HEK293 (cell line): ENCODE results near the gene SURF2.

Source experiments
- CTCF ChIA-PET: fragments of 350-600 bp; formaldehyde crosslinking; extraction: SDS; loops from one replicate; lab custom pipeline; 2021; ENCODE audit warnings: antibody characterized with exemption; lab: Yijun Ruan, JAX
- POLR2A ChIA-PET: fragments of 300-600 bp; formaldehyde crosslinking; extraction: SDS; loops from one replicate; lab custom pipeline; 2020; ENCODE audit warnings: antibody characterized with exemption, inconsistent platforms; lab: Yijun Ruan, JAX
- H3K27ac ChIP-seq: fragments of 200-500 bp; sonication (Bioruptor generic); 2 replicates; pipeline ENCODE4 v1.5.1; 2014; ENCODE audit warnings: low read depth, low read length, control low read depth, inconsistent platforms; ENCODE audit errors: extremely low read depth
- H3K36me3 ChIP-seq, 2 experiments: fragments of 200-500 bp in 1 of 2; sonication (Bioruptor generic) in 1 of 2; 1 replicate in 1 of 2; 2 replicates in 1 of 2; pipeline ENCODE4 v1.5.1; 2014 to 2017; ENCODE audit warnings: inconsistent platforms in 2 of 2, low read length in 2 of 2; ENCODE audit not compliant: control insufficient read depth in 2 of 2, insufficient read depth in 1 of 2
- H3K4me1 ChIP-seq: fragments of 200-500 bp; sonication (Bioruptor generic); 2 replicates; pipeline ENCODE4 v1.5.1; 2014; ENCODE audit warnings: mild to moderate bottlenecking, low read length, inconsistent platforms; ENCODE audit not compliant: control insufficient read depth, insufficient read depth
- H3K4me3 ChIP-seq: 2 replicates; pipeline ENCODE4 v1.5.1; 2011; ENCODE audit warnings: low read depth, mild to moderate bottlenecking, control low read depth, low read length, moderate library complexity
- H3K9me3 ChIP-seq: fragments of 200-500 bp; sonication (Bioruptor generic); 2 replicates; pipeline ENCODE4 v1.5.1; 2014; ENCODE audit warnings: low read depth, low read length, inconsistent platforms; ENCODE audit not compliant: control insufficient read depth, insufficient read depth
- HOXA7 ChIP-seq: sonication (generic); formaldehyde crosslinking; IDR thresholded peaks from 2 replicates; pipeline ENCODE4 v1.8.1; 2022; ENCODE audit warnings: missing genetic modification reagents, borderline replicate concordance
- WT1 ChIP-seq: fragments of 450-650 bp; formaldehyde crosslinking; IDR thresholded peaks from 2 replicates; pipeline ENCODE4 v1.5.1; 2016; ENCODE audit warnings: missing biosample characterization, missing genetic modification characterization
- ZBTB17 ChIP-seq: fragments of 450-650 bp; formaldehyde crosslinking; IDR thresholded peaks from 2 replicates; pipeline ENCODE4 v1.5.1; 2016; ENCODE audit warnings: missing biosample characterization, missing genetic modification characterization
- ZFP37 ChIP-seq: fragments of 450-650 bp; formaldehyde crosslinking; IDR thresholded peaks from 2 replicates; pipeline ENCODE4 v1.5.1; 2016; ENCODE audit warnings: missing biosample characterization, missing genetic modification characterization
- ZIC2 ChIP-seq: fragments of 450-650 bp; formaldehyde crosslinking; IDR thresholded peaks from 2 replicates; pipeline ENCODE4 v1.5.1; 2016; ENCODE audit warnings: missing biosample characterization, missing genetic modification characterization
- ZNF10 ChIP-seq: fragments of 450-650 bp; formaldehyde crosslinking; IDR thresholded peaks from 2 replicates; pipeline ENCODE4 v1.5.1; 2017; ENCODE audit warnings: missing biosample characterization, missing genetic modification characterization
- ZNF121 ChIP-seq: fragments of 450-650 bp; formaldehyde crosslinking; IDR thresholded peaks from 2 replicates; pipeline ENCODE4 v1.5.1; 2016; ENCODE audit warnings: missing biosample characterization, missing genetic modification characterization
- ZNF654 ChIP-seq: fragments of 450-650 bp; formaldehyde crosslinking; IDR thresholded peaks from 2 replicates; pipeline ENCODE4 v1.5.1; 2016; ENCODE audit warnings: low read depth, missing biosample characterization, missing genetic modification characterization
- TF ChIP-seq, protein P1 (sequence below): fragments of 450-650 bp; formaldehyde crosslinking; conservative IDR thresholded peaks from 2 replicates; pipeline ENCODE4 v1.5.1; 2016; ENCODE audit warnings: low read depth, missing biosample characterization, missing genetic modification characterization
- TF ChIP-seq, protein P2 (sequence below): fragments of 450-650 bp; formaldehyde crosslinking; IDR thresholded peaks from 2 replicates; pipeline ENCODE4 v1.5.1; 2016; ENCODE audit warnings: missing biosample characterization, missing genetic modification characterization
- TF ChIP-seq, protein P3 (sequence below): fragments of 450-650 bp; formaldehyde crosslinking; IDR thresholded peaks from 2 replicates; pipeline ENCODE4 v1.5.1; 2017; ENCODE audit warnings: missing biosample characterization, missing genetic modification characterization
- TF ChIP-seq, protein P4 (sequence below): fragments of 450-650 bp; formaldehyde crosslinking; IDR thresholded peaks from 2 replicates; pipeline ENCODE4 v1.5.1; 2016; ENCODE audit warnings: missing biosample characterization, missing genetic modification characterization
- TF ChIP-seq, protein P5 (sequence below): fragments of 450-650 bp; formaldehyde crosslinking; IDR thresholded peaks from 2 replicates; pipeline ENCODE4 v1.5.1; 2016; ENCODE audit warnings: missing biosample characterization, missing genetic modification characterization
- TF ChIP-seq, protein P6 (sequence below): fragments of 450-650 bp; formaldehyde crosslinking; IDR thresholded peaks from 2 replicates; pipeline ENCODE4 v1.5.1; 2016; ENCODE audit warnings: missing biosample characterization, missing genetic modification characterization

The SURF2 gene

DNA sequence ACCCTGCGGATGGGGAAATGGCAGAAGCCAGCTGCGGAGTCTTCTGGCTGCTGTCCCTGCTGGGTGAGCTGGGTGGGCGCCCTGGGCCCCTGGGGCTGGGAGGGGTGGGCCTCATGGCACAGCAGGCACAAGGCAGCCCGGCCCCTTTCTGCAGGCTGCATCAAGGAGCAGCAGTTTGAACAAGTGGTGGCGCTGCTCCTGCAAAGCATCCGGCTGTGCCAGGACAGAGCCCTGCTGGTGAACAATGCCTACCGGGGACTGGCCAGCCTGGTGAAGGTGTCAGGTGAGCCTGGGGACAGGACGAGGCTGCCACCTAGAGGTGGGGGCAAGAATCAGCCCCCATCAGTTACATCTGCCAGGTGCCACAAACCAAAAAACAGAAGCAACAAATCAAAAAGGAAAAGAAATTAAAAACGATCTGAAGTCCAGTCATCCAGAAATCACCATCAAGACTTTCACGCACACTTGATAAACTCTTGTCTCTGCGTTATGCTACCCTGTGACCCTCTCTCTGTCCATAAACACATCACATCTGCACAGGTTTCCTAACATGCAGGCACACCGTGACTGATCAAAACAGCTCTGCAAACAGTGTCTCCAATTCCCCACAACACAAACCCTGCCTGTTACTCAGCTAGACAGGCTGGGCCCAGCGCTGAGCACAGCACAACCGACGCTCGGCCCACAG, 47.6 kb downstream of the SURF2 start:
- Histone ChIP-seq H3K36me3 (peaks cover 5 to 68% of the 10 kb centered on the region in 2 experiments; a peak in 2 of 3 replicates), H3K27ac (no peak overlapping the region), H3K4me1 (no peaks in the 10 kb centered on the region), H3K4me3 (no peak overlapping the region), H3K9me3 (no peaks in the 10 kb centered on the region)
- POLR2A ChIA-PET: interaction anchor here (1.0 to 1.3 kb wide), 3 partner anchors 27 to 56 kb away, joined by 3 read pairs; partner anchors contain the start of genes MED22 and RPL7A
- CTCF ChIA-PET: interaction anchor here (0.5 to 4.8 kb wide), 19 partner anchors 8 to 486 kb away, joined by 3 to 24 read pairs (median 3); no protein-coding TSS in a partner anchor
- TF ChIP-seq, protein P1, sequence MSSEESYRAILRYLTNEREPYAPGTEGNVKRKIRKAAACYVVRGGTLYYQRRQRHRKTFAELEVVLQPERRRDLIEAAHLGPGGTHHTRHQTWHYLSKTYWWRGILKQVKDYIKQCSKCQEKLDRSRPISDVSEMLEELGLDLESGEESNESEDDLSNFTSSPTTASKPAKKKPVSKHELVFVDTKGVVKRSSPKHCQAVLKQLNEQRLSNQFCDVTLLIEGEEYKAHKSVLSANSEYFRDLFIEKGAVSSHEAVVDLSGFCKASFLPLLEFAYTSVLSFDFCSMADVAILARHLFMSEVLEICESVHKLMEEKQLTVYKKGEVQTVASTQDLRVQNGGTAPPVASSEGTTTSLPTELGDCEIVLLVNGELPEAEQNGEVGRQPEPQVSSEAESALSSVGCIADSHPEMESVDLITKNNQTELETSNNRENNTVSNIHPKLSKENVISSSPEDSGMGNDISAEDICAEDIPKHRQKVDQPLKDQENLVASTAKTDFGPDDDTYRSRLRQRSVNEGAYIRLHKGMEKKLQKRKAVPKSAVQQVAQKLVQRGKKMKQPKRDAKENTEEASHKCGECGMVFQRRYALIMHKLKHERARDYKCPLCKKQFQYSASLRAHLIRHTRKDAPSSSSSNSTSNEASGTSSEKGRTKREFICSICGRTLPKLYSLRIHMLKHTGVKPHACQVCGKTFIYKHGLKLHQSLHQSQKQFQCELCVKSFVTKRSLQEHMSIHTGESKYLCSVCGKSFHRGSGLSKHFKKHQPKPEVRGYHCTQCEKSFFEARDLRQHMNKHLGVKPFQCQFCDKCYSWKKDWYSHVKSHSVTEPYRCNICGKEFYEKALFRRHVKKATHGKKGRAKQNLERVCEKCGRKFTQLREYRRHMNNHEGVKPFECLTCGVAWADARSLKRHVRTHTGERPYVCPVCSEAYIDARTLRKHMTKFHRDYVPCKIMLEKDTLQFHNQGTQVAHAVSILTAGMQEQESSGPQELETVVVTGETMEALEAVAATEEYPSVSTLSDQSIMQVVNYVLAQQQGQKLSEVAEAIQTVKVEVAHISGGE: no peak
- no peak for TF ChIP-seq ZFP37 (tag by site-specific recombination)
- peak; percentile 45; the same call in 1 of the 2 replicates for TF ChIP-seq ZIC2
- TF ChIP-seq ZNF10 (tag by site-specific recombination): peak; percentile 78
- peak; percentile 55 for TF ChIP-seq ZNF654 (tag by site-specific recombination)
- TF ChIP-seq, protein P2, sequence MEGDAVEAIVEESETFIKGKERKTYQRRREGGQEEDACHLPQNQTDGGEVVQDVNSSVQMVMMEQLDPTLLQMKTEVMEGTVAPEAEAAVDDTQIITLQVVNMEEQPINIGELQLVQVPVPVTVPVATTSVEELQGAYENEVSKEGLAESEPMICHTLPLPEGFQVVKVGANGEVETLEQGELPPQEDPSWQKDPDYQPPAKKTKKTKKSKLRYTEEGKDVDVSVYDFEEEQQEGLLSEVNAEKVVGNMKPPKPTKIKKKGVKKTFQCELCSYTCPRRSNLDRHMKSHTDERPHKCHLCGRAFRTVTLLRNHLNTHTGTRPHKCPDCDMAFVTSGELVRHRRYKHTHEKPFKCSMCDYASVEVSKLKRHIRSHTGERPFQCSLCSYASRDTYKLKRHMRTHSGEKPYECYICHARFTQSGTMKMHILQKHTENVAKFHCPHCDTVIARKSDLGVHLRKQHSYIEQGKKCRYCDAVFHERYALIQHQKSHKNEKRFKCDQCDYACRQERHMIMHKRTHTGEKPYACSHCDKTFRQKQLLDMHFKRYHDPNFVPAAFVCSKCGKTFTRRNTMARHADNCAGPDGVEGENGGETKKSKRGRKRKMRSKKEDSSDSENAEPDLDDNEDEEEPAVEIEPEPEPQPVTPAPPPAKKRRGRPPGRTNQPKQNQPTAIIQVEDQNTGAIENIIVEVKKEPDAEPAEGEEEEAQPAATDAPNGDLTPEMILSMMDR (tag by site-specific recombination): peak; percentile 86
- TF ChIP-seq WT1: no peak

DNA sequence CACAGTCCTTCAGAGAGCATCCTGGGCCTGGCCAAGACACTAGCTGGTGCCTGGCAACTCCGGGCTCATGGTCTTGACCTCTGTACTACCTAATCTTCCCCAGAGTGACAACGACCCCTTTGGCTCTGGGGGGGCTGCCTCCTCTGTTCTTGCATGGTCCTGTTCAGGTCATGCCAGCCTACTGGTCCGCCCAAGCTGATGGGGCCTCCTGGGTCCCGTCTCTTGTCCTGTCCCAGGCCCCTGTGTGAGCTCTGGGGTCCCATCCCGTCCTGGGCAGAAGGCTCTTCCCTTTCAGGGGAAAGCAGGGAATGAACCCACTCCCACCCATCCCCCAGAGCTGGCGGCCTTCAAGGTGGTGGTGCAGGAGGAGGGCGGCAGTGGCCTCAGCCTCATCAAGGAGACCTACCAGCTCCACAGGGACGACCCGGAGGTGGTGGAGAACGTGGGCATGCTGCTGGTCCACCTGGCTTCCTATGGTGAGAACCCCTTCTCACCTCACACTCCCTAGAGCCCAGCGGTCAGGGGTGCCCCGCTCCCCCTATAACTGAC, 48.2 kb downstream of the SURF2 start:
- H3K36me3 ChIP-seq: peaks cover 5 to 74% of the 10 kb centered on the region in 2 experiments; a peak in 2 of 3 replicates

More for the DNA sequence above, 48.2 kb downstream of the SURF2 start:
- CTCF ChIA-PET: interaction anchor here (0.6 to 4.8 kb wide), 16 partner anchors 9 to 487 kb away, joined by 3 to 24 read pairs (median 4); no protein-coding TSS in a partner anchor
- Histone ChIP-seq H3K4me1 (no peaks in the 10 kb centered on the region), H3K27ac (no peak overlapping the region), H3K4me3 (no peak overlapping the region), H3K9me3 (no peaks in the 10 kb centered on the region)
- POLR2A ChIA-PET: interaction anchor here (1.0 to 1.3 kb wide), 3 partner anchors 27 to 57 kb away, joined by 3 read pairs; partner anchors contain the start of genes MED22 and RPL7A
- TF ChIP-seq ZBTB17 (tag by site-specific recombination) (no peak), ZNF121 (tag by site-specific recombination) (no peak), HOXA7 (no peak)
- TF ChIP-seq, protein P3, sequence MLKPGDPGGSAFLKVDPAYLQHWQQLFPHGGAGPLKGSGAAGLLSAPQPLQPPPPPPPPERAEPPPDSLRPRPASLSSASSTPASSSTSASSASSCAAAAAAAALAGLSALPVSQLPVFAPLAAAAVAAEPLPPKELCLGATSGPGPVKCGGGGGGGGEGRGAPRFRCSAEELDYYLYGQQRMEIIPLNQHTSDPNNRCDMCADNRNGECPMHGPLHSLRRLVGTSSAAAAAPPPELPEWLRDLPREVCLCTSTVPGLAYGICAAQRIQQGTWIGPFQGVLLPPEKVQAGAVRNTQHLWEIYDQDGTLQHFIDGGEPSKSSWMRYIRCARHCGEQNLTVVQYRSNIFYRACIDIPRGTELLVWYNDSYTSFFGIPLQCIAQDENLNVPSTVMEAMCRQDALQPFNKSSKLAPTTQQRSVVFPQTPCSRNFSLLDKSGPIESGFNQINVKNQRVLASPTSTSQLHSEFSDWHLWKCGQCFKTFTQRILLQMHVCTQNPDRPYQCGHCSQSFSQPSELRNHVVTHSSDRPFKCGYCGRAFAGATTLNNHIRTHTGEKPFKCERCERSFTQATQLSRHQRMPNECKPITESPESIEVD (tag by site-specific recombination): no peak
- TF ChIP-seq, protein P4, sequence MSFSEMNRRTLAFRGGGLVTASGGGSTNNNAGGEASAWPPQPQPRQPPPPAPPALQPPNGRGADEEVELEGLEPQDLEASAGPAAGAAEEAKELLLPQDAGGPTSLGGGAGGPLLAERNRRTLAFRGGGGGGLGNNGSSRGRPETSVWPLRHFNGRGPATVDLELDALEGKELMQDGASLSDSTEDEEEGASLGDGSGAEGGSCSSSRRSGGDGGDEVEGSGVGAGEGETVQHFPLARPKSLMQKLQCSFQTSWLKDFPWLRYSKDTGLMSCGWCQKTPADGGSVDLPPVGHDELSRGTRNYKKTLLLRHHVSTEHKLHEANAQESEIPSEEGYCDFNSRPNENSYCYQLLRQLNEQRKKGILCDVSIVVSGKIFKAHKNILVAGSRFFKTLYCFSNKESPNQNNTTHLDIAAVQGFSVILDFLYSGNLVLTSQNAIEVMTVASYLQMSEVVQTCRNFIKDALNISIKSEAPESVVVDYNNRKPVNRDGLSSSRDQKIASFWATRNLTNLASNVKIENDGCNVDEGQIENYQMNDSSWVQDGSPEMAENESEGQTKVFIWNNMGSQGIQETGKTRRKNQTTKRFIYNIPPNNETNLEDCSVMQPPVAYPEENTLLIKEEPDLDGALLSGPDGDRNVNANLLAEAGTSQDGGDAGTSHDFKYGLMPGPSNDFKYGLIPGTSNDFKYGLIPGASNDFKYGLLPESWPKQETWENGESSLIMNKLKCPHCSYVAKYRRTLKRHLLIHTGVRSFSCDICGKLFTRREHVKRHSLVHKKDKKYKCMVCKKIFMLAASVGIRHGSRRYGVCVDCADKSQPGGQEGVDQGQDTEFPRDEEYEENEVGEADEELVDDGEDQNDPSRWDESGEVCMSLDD (tag by site-specific recombination): no peak
- TF ChIP-seq, protein P5, sequence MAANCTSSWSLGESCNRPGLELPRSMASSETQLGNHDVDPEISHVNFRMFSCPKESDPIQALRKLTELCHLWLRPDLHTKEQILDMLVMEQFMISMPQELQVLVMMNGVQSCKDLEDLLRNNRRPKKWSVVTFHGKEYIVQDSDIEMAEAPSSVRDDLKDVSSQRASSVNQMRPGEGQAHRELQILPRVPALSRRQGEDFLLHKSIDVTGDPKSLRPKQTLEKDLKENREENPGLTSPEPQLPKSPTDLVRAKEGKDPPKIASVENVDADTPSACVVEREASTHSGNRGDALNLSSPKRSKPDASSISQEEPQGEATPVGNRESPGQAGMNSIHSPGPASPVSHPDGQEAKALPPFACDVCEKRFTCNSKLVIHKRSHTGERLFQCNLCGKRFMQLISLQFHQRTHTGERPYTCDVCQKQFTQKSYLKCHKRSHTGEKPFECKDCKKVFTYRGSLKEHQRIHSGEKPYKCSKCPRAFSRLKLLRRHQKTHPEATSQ (tag by site-specific recombination): no peak
- TF ChIP-seq, protein P6, sequence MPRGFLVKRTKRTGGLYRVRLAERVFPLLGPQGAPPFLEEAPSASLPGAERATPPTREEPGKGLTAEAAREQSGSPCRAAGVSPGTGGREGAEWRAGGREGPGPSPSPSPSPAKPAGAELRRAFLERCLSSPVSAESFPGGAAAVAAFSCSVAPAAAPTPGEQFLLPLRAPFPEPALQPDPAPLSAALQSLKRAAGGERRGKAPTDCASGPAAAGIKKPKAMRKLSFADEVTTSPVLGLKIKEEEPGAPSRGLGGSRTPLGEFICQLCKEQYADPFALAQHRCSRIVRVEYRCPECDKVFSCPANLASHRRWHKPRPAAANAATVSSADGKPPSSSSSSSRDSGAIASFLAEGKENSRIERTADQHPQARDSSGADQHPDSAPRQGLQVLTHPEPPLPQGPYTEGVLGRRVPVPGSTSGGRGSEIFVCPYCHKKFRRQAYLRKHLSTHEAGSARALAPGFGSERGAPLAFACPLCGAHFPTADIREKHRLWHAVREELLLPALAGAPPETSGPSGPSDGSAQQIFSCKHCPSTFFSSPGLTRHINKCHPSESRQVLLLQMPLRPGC: no peak
